Mesodermal cell (in vitro differentiated cells): ENCODE results near the gene SUSD5.
"Not testable (repeated sequence)": the region's sequence is repeated elsewhere in the genome, so short reads cannot be mapped to it uniquely, and the experiment has no call there.

ENCODE experiments used
- H3K27ac ChIP-seq: 2 replicates; pipeline ENCODE4 v1.7.0; 2013; ENCODE audit warnings: mild to moderate bottlenecking, low read depth, low read length, moderate library complexity; ENCODE audit not compliant: severe bottlenecking
- H3K36me3 ChIP-seq: 2 replicates; pipeline ENCODE4 v1.7.1; 2013; ENCODE audit warnings: mild to moderate bottlenecking, low read length, moderate library complexity; ENCODE audit not compliant: control insufficient read depth, insufficient read depth
- H3K4me1 ChIP-seq: one replicate; pipeline ENCODE4 v1.7.1; 2013; ENCODE audit warnings: mild to moderate bottlenecking, low read length; ENCODE audit not compliant: insufficient read depth, control insufficient read depth, poor library complexity, severe bottlenecking
- H3K4me3 ChIP-seq: 2 replicates; pipeline ENCODE4 v1.7.0; 2013; ENCODE audit warnings: low read length, control low read depth, mild to moderate bottlenecking; ENCODE audit not compliant: insufficient read depth, poor library complexity, severe bottlenecking; ENCODE audit errors: extremely low read depth
- H3K9me3 ChIP-seq: 2 replicates; pipeline ENCODE4 v1.7.1; 2013; ENCODE audit warnings: mild to moderate bottlenecking, low read length, moderate library complexity; ENCODE audit not compliant: control insufficient read depth
- WGBS, 2 experiments: methylation state at CpG; one replicate each; pipeline ENCODE4 v1.1.5; 2013; ENCODE audit warnings: missing lambda C conversion rate in 2 of 2; ENCODE audit not compliant: insufficient coverage in 2 of 2; 5-methylcytosine and 5-hydroxymethylcytosine counted together

SUSD5 gene

DNA sequence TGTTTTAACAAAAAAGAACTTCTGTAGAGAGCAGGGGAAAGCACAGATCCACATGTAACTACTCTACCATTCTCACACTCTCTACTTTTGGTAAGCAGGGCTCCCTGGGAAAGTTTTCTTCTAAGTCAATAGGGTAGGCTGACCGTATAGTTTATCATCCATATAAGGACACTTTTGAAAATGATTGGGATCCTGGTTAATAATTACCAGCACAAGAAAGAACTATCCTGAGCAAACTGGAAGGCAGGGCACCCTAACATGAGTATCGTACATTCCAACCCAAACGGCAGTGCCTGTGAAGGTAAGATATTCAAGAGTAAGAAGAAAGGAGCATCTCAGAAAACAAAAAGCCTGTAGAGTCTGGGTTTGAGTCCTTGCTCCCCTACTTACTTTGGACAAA lies 22.1 kb downstream of the SUSD5 start:
- no peak overlapping the region for H3K27ac ChIP-seq

DNA sequence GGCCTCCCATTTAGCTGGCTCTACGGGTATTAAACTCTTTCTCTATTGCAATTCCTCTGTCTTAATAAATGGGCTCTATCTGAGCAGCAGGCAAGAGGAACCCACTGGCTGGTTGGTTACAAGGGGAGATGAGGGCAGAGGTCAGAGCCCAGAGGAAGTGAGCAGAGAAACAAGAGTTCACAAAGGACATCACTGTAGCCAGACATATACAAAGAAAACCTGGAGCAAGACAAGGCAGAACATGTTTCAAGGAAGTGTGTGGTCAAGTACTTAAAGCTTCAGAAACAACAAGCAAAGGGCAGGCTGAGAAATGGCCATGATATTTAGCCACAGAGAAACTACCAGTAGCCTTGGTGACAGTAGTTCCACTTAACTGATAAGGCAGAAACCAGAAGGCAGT lies 24.3 kb downstream of the SUSD5 start:
- Histone ChIP-seq H3K27ac (peak overlapping the region; percentile 24), H3K9me3 (no peaks in the 10 kb centered on the region), H3K36me3 (no peaks in the 10 kb centered on the region), H3K4me3 (no peak overlapping the region), H3K4me1 (no peaks in the 10 kb centered on the region)
- 80% methylated on average over 1 of the region's 1 CpG; no CpG with 5 or more reads in 1 of the 2 experiments for WGBS, 2 experiments

More for the DNA sequence above, 22.1 kb downstream of the SUSD5 start:
- Histone ChIP-seq H3K4me3 (no peak overlapping the region), H3K4me1 (no peaks in the 10 kb centered on the region), H3K36me3 (no peaks in the 10 kb centered on the region), H3K9me3 (no peaks in the 10 kb centered on the region)
- 86 to 100% methylated on average over 1 to 2 of the region's 3 CpGs for WGBS, 2 experiments

DNA sequence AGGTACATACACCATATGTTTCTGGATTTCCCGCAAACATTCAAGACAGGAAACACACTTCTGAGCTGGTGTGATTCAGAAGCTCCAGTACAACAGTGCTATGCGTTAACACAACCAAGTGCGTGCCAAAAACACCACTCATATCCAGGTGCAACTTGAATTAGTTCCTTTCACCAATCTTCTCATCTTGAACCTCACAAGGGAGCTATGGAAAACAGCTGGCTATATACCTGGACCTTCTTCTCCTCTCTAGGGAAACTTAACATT lies 31.3 kb downstream of the SUSD5 start:
- no peaks in the 10 kb centered on the region for H3K36me3 ChIP-seq
- 94% methylated on average over 3 of the region's 3 CpGs for WGBS, 2 experiments
- H3K4me3 ChIP-seq, result no peak overlapping the region
- H3K9me3 ChIP-seq, result no peaks in the 10 kb centered on the region
- H3K4me1 ChIP-seq, result no peaks in the 10 kb centered on the region
- no peak overlapping the region for H3K27ac ChIP-seq

DNA sequence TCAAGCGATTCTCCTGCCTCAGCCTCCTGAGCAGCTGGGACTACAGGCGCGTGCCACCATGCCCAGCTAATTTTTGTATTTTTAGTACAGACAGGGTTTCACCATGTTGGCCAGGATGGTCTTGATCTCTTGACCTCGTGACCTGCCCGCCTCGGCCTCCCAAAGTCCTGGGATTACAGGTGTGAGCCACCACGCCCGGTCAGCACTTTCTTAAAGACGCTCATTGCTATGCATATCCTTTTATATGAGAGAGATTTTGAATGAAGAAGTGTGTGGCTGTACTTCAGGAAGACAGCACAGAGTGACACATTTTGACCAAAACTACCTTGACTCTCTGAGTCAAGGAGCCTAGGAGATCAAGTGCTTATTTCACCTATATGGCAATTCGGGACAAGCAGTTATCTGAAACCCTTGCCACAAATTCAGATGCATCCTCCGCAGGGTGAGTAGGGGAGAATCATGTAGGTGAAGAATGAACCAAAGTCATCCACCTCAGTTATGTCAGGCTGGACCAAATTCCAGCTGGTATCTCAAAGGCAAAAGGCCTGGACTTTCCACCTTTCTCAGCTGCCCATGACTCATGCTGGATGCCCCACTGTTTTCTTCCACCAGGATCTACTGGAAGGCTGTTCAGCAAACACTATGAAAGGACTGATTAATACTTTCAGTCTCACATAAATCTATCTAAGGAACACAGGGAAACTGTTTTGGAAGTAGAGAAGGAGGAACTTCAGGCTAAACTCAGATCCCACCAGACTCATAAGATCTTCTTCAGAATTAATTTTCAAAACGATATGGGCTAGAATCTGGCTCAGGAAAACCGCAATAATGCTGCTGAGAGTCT lies 31.9 kb downstream of the SUSD5 start:
- Histone ChIP-seq H3K27ac (no peak overlapping the region), H3K9me3 (no peaks in the 10 kb centered on the region), H3K4me3 (no peak overlapping the region), H3K36me3 (no peaks in the 10 kb centered on the region), H3K4me1 (no peaks in the 10 kb centered on the region)
- WGBS, 2 experiments, result 90 to 96% methylated on average over 3 to 11 of the region's 13 CpGs

DNA sequence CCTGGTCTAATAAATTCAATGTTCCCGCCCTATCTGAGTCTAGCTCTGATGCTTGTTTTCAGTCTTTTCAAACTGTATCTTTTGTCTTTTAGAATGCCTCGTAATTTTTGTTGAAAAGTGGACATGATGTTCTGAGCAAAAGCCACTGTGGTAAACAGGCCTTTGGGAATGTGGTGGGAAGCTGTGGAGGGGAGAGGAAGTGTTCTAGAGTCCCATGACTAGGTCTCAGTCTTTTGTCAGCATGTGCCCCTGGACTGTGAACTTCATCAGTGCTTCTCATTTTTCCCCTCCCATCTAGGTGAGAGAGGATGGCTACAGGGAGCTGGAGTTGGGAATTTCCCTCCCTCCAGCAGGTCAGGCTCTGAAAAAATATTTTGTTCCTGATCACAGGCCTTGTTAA lies 33.7 kb downstream of the SUSD5 start:
- no peaks in the 10 kb centered on the region for H3K4me1 ChIP-seq
- H3K27ac ChIP-seq, result no peak overlapping the region
- no peaks in the 10 kb centered on the region for H3K9me3 ChIP-seq
- no peaks in the 10 kb centered on the region for H3K36me3 ChIP-seq
- H3K4me3 ChIP-seq, result no peak overlapping the region
- 67 to 95% methylated on average over 1 to 2 of the region's 2 CpGs for WGBS, 2 experiments

DNA sequence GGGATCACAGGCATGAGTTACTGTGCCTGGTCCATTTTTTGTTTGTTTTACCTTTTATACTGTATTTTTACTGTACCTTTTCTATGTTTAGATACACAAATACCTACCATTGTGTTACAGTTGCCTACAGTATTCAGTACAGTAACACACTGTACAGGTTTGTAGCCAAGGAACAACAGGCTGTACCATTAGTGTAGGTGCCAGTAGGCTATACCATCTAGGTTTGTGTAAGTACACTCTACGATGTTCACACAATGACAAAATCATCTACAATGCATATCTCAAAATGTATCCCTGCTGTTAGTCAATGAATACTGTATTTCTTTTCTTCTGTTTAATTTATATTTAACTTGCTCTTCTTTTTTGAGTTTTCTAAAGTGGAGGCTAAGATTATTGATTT lies 37.0 kb downstream of the SUSD5 start:
- not testable (repeated sequence) for H3K4me1 ChIP-seq, H3K9me3 ChIP-seq, H3K36me3 ChIP-seq, H3K4me3 ChIP-seq, H3K27ac ChIP-seq
- no CpG with 5 or more reads among the region's 1 CpG for WGBS, 2 experiments

DNA sequence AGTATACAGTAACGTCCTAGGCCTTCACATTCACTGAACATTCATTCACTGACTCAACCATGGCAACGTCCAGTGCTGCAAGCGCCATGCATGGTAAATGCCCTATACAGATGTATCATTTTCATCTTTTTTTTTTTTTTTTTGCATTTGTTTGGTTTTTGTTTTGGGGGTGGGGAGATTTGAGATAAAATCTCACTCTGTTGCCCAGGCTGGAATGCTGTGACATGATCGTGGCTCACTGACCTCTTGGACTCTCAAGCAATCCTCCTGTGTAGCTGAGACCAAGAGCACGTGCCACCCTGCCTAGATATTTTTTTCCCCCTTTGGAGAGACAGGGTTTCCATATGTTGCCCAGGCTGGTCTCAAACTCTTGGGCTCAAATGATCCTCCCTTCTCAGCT lies 37.4 kb downstream of the SUSD5 start:
- no peak overlapping the region for H3K27ac ChIP-seq
- H3K36me3 ChIP-seq, result no peaks in the 10 kb centered on the region
- 73 to 90% methylated on average over 2 of the region's 5 CpGs for WGBS, 2 experiments

DNA sequence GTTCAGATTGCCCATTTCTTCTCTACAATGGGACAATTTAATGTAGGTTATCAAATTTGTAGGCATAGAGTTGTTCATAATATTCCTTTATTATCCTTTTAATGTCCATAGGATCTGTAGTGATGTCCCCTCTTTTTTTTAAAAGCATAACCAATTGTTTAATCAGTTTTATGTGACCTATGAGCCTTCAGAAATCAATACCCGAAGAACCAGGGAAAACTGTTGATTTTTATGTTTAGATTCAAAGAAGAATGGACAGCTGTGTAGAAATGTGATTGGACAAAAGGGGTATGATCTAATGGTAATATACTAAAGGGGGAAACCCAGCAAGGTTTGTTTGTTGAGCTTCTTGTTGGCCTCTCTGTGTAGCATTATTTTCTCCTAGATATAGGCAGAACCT lies 39.5 kb downstream of the SUSD5 start:
- Histone ChIP-seq H3K27ac (no peak overlapping the region), H3K9me3 (no peaks in the 10 kb centered on the region), H3K4me1 (no peaks in the 10 kb centered on the region), H3K36me3 (no peaks in the 10 kb centered on the region), H3K4me3 (no peak overlapping the region)
- WGBS, 2 experiments, result 83 to 100% methylated on average over 1 of the region's 1 CpG

More for the DNA sequence above, 37.4 kb downstream of the SUSD5 start:
- no peak overlapping the region for H3K4me3 ChIP-seq
- H3K4me1 ChIP-seq, result no peaks in the 10 kb centered on the region
- H3K9me3 ChIP-seq, result no peaks in the 10 kb centered on the region

DNA sequence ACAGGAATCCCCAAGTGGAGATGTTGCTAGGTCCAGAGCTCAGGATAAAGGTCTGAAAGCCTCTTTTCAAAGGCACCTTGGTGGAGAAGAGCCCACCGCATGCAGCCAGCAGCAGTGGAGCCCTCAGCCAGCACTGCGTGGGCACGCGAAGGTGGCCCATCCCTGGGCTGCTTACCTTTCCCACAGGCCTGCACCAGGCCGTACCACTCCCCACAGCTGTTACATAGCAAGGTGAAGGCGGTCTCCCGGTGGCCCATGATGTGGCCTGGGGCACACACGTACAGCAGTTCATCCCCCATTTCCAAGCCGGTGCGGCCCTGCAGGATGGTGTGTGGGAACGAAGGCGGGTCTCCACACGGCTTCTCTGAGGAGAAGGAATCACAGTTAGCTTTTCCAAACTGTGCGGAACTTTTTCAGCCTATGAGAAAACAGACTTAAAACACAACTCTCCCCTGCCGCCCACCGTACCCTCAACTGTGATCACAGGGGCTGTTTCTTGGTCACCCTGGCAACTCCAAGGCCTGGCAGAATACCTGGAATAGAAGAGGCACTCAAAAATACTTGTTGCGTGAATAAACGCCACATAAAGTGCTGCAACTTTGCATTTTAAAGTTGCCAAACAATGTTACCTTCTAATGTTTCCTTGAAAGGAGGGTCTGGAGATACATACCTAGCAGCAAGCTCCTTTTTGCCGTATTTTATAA lies 43.7 kb downstream of the SUSD5 start:
- H3K36me3 ChIP-seq, result no peaks in the 10 kb centered on the region
- no peak overlapping the region for H3K4me3 ChIP-seq
- no peaks in the 10 kb centered on the region for H3K4me1 ChIP-seq
- H3K9me3 ChIP-seq, result no peaks in the 10 kb centered on the region
- H3K27ac ChIP-seq, result no peak overlapping the region
- 85 to 88% methylated on average over 16 of the region's 19 CpGs for WGBS, 2 experiments

DNA sequence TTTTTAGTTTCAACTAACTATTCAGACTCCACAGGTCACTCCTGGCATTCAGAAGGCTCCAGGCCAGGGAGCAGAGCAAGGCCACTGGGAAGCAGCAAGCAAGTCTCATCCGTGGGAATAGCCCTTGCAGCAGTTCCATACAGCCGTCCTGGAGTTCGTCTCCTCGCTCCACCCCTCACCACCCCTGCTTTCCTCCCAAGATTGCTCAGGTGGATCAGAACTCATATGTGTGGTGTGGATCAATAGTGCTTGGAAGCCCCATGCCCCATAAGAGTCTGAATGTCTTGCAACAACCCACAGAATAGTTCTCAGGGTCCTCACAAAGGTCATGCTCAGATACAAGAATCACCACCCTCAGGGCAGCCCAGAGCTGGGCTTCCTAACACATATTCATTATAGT lies 44.5 kb downstream of the SUSD5 start:
- no peaks in the 10 kb centered on the region for H3K36me3 ChIP-seq
- H3K27ac ChIP-seq, result no peak overlapping the region
- H3K4me3 ChIP-seq, result no peak overlapping the region
- WGBS, 2 experiments, result 100% methylated on average over 1 of the region's 4 CpGs; no CpG with 5 or more reads in 1 of the 2 experiments
- no peaks in the 10 kb centered on the region for H3K4me1 ChIP-seq
- H3K9me3 ChIP-seq, result no peaks in the 10 kb centered on the region

DNA sequence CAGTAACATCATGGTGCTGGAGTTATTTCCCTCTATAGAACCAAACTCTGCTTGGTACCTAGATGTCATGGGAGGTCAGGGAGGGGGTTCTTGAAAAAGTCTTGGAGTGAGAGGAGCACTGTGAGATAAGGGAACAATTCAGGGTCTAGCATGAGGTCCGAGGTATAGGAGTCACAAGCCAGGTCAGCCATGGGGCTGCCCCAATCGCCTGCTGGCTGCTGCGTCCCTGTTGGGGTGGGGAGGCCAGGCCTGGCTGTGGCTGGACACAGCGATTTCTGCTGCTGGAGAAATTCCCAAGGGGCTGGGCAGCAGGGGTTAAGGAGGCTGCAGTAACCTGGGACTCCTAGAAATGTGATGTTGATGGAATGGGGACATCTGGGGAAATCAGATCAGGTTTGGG lies 44.9 kb downstream of the SUSD5 start:
- Histone ChIP-seq H3K36me3 (no peaks in the 10 kb centered on the region), H3K4me1 (no peaks in the 10 kb centered on the region), H3K27ac (no peak overlapping the region), H3K4me3 (no peak overlapping the region), H3K9me3 (no peaks in the 10 kb centered on the region)
- WGBS, 2 experiments, result 91 to 92% methylated on average over 4 of the region's 4 CpGs
